Parathyroid adenoma (tissue), 2 donors: ENCODE data around the gene C5orf46.

ENCODE experiments used
- H2AFZ ChIP-seq: fragments of 300-600 bp; sonication (generic); one replicate; pipeline ENCODE4 v1.7.0; 2017; ENCODE audit warnings: antibody characterized with exemption, mild to moderate bottlenecking
- H3K27ac ChIP-seq: fragments of 300-600 bp; sonication (generic); one replicate; pipeline ENCODE4 v1.7.0; 2017
- H3K27me3 ChIP-seq: fragments of 300-600 bp; sonication (generic); one replicate; pipeline ENCODE4 v1.7.0; 2017; ENCODE audit warnings: low read length; ENCODE audit not compliant: control insufficient read depth, insufficient read depth
- H3K36me3 ChIP-seq: fragments of 300-600 bp; sonication (generic); one replicate; pipeline ENCODE4 v1.7.0; 2017; ENCODE audit warnings: low read length; ENCODE audit not compliant: control insufficient read depth, insufficient read depth
- H3K4me1 ChIP-seq: fragments of 300-600 bp; sonication (generic); one replicate; pipeline ENCODE4 v1.7.0; 2017; ENCODE audit warnings: control low read depth
- H3K4me2 ChIP-seq: fragments of 300-600 bp; sonication (generic); one replicate; pipeline ENCODE4 v1.7.0; 2017; ENCODE audit warnings: low read length
- H3K4me3 ChIP-seq: fragments of 300-600 bp; sonication (generic); one replicate; pipeline ENCODE4 v1.7.0; 2017; ENCODE audit warnings: low read depth, low read length
- H3K79me2 ChIP-seq: fragments of 300-600 bp; sonication (generic); one replicate; pipeline ENCODE4 v1.7.0; 2017; ENCODE audit warnings: control low read depth
- H3K9ac ChIP-seq: fragments of 300-600 bp; sonication (generic); one replicate; pipeline ENCODE4 v1.7.0; 2017; ENCODE audit warnings: mild to moderate bottlenecking
- H3K9me3 ChIP-seq: fragments of 300-600 bp; sonication (generic); one replicate; pipeline ENCODE4 v1.7.0; 2017; ENCODE audit warnings: low read length; ENCODE audit not compliant: control insufficient read depth
- CTCF ChIP-seq: fragments of 300-600 bp; sonication (generic); IDR thresholded peaks from one replicate; pipeline ENCODE4 v1.7.0; 2017; ENCODE audit warnings: antibody characterized with exemption, mild to moderate bottlenecking
- donor health status: primary hyperparathyroidism.

The C5orf46 gene

GRCh38 chr5:147887026-147887627, 19.2 kb downstream of the C5orf46 start:
- no peak overlapping the region for H3K9ac ChIP-seq
- H3K79me2 ChIP-seq, result no peaks in the 10 kb centered on the region
- no peaks in the 10 kb centered on the region for H3K27me3 ChIP-seq
- H3K36me3 ChIP-seq, result no peaks in the 10 kb centered on the region
- no peak overlapping the region for H2AFZ ChIP-seq
- H3K4me1 ChIP-seq, result no peaks in the 10 kb centered on the region
- TF ChIP-seq CTCF, result peak; percentile 24
- H3K4me3 ChIP-seq, result no peak overlapping the region
- no peak overlapping the region for H3K27ac ChIP-seq
- H3K4me2 ChIP-seq, result no peak overlapping the region
- no peaks in the 10 kb centered on the region for H3K9me3 ChIP-seq

GRCh38 chr5:147882586-147883313, 23.6 kb downstream of the C5orf46 start:
- no peak for TF ChIP-seq CTCF

GRCh38 chr5:147880487-147880886, 25.9 kb downstream of the C5orf46 start:
- no peak overlapping the region for H3K27ac ChIP-seq
- no peak overlapping the region for H2AFZ ChIP-seq
- no peaks in the 10 kb centered on the region for H3K79me2 ChIP-seq
- H3K9ac ChIP-seq, result no peak overlapping the region
- H3K9me3 ChIP-seq, result no peaks in the 10 kb centered on the region
- no peak overlapping the region for H3K4me3 ChIP-seq
- H3K4me1 ChIP-seq, result no peaks in the 10 kb centered on the region
- no peaks in the 10 kb centered on the region for H3K27me3 ChIP-seq
- TF ChIP-seq CTCF, result no peak
- H3K4me2 ChIP-seq, result no peak overlapping the region
- no peaks in the 10 kb centered on the region for H3K36me3 ChIP-seq

More at GRCh38 chr5:147882586-147883313, 23.6 kb downstream of the C5orf46 start:
- no peak overlapping the region for H3K27ac ChIP-seq
- no peaks in the 10 kb centered on the region for H3K9me3 ChIP-seq
- no peaks in the 10 kb centered on the region for H3K36me3 ChIP-seq
- no peaks in the 10 kb centered on the region for H3K4me1 ChIP-seq
- H3K79me2 ChIP-seq, result no peaks in the 10 kb centered on the region
- H3K27me3 ChIP-seq, result no peaks in the 10 kb centered on the region
- no peak overlapping the region for H3K4me2 ChIP-seq
- no peak overlapping the region for H3K4me3 ChIP-seq
- no peak overlapping the region for H3K9ac ChIP-seq
- no peak overlapping the region for H2AFZ ChIP-seq

GRCh38 chr5:147879784-147880183, 26.6 kb downstream of the C5orf46 start:
- Histone ChIP-seq H2AFZ (no peak overlapping the region), H3K4me1 (no peaks in the 10 kb centered on the region), H3K4me3 (no peak overlapping the region), H3K9ac (no peak overlapping the region), H3K9me3 (no peaks in the 10 kb centered on the region), H3K27me3 (no peaks in the 10 kb centered on the region), H3K36me3 (no peaks in the 10 kb centered on the region), H3K27ac (no peak overlapping the region), H3K79me2 (no peaks in the 10 kb centered on the region), H3K4me2 (no peak overlapping the region)
- no peak for TF ChIP-seq CTCF
